T-cell (primary cell): ENCODE data around the gene APIP. TPM values are rescaled to one million over a fixed set of nuclear protein-coding genes. Genes with fewer than 3 reads are reported as not detected.

ENCODE experiments used
- ATAC-seq, 4 experiments: fragments of 200-7000 bp in 3 of 4; fragments of 150-1000 bp in 1 of 4; cut with Tn5 transposase; replicated peaks in 1 of 4; 1 replicate in 3 of 4; 2 replicates in 1 of 4; pipeline ENCODE4 v1.10.0; 2021; ENCODE audit warnings: moderate library complexity in 3 of 4, mild to moderate bottlenecking in 2 of 4, moderate number of reproducible peaks in 1 of 4
- CTCF ChIA-PET, 2 donors: fragments of 300-600 bp; sonication (Branson Sonifier 250); formaldehyde crosslinking; loops; one replicate each; lab custom pipeline; 2022; ENCODE audit warnings: antibody characterized with exemption in 2 of 2; lab: Charles Lee
- POLR2A ChIA-PET, 2 donors: fragments of 300-600 bp; sonication (Branson Sonifier 250); formaldehyde crosslinking; loops; one replicate each; lab custom pipeline; 2022; ENCODE audit warnings: antibody characterized with exemption in 2 of 2; lab: Charles Lee
- DNase-seq, 35 experiments: peaks; one replicate each; pipeline versions ENCODE4 v3.0.0 to v3.0.0-alpha.2; 2013 to 2023
- H3K27ac ChIP-seq: one replicate; pipeline ENCODE4 v1.5.1; 2013; ENCODE audit warnings: low read length
- H3K27me3 ChIP-seq, 2 experiments: replicated peaks in 1 of 2; 1 replicate in 1 of 2; 2 replicates in 1 of 2; pipeline versions ENCODE4 v1.6.1 to v1.7.0; 2013; ENCODE audit warnings: low read length in 1 of 2, mixed read lengths in 1 of 2; ENCODE audit not compliant: control insufficient read depth in 2 of 2, insufficient read depth in 2 of 2; ENCODE audit errors: extremely low read depth in 1 of 2
- H3K36me3 ChIP-seq, 2 donors: 1 replicate in 1 of 2; 2 replicates in 1 of 2; pipeline versions ENCODE4 v1.6.1 to v1.7.0; 2013; ENCODE audit warnings: low read length in 1 of 2; ENCODE audit not compliant: control insufficient read depth in 2 of 2, insufficient read depth in 1 of 2; ENCODE audit errors: extremely low read depth in 1 of 2
- H3K4me1 ChIP-seq, 2 experiments: 1 replicate in 1 of 2; 2 replicates in 1 of 2; pipeline versions ENCODE4 v1.6.1 to v1.7.0; 2013; ENCODE audit warnings: low read length in 2 of 2, mixed read lengths in 1 of 2; ENCODE audit not compliant: insufficient read depth in 2 of 2, control insufficient read depth in 1 of 2; ENCODE audit errors: extremely low read depth in 1 of 2
- H3K4me3 ChIP-seq, 2 donors: 1 replicate in 1 of 2; 2 replicates in 1 of 2; pipeline versions ENCODE4 v1.5.1 to v1.7.0; 2013; ENCODE audit warnings: mild to moderate bottlenecking in 2 of 2, low read length in 1 of 2, moderate library complexity in 1 of 2; ENCODE audit not compliant: control insufficient read depth in 1 of 2; ENCODE audit errors: extremely low read depth in 1 of 2
- H3K9me3 ChIP-seq: 2 replicates; pipeline ENCODE4 v1.7.0; 2013
- H3K27ac Mint-ChIP-seq, 2 donors: one replicate each; pipeline ENCODE4 v1.8.0; 2020 to 2021; ENCODE audit warnings: mild to moderate bottlenecking in 2 of 2, mixed read lengths in 2 of 2
- H3K27me3 Mint-ChIP-seq, 2 donors: one replicate each; pipeline ENCODE4 v1.8.0; 2021 to 2022; ENCODE audit warnings: mixed read lengths in 2 of 2
- H3K36me3 Mint-ChIP-seq: one replicate; pipeline ENCODE4 v1.8.0; 2021; ENCODE audit warnings: mixed read lengths
- H3K4me1 Mint-ChIP-seq, 3 donors: one replicate each; pipeline ENCODE4 v1.8.0; 2020 to 2022; ENCODE audit warnings: mixed read lengths in 3 of 3, mild to moderate bottlenecking in 1 of 3
- H3K4me3 Mint-ChIP-seq, 3 donors: one replicate each; pipeline ENCODE4 v1.8.0; 2020 to 2022; ENCODE audit warnings: mild to moderate bottlenecking in 3 of 3, mixed read lengths in 3 of 3, moderate library complexity in 3 of 3
- H3K9me3 Mint-ChIP-seq, 3 donors: one replicate each; pipeline ENCODE4 v1.8.0; 2020 to 2022; ENCODE audit warnings: mixed read lengths in 3 of 3
- WGBS: methylation state at CpG from one replicate; pipeline ENCODE4 v1.1.5; 2013; ENCODE audit warnings: missing lambda C conversion rate; ENCODE audit not compliant: insufficient coverage; 5-methylcytosine and 5-hydroxymethylcytosine counted together
- total RNA-seq, 35 experiments: library from RNA in 6 of 35; stranded (reverse) in 6 of 35; fragments of 120-200 nt in 1 of 35; gene quantifications; one replicate each; pipeline versions ENCODE4 v1.2.1 to v1.2.4 and lab custom pipeline; 2013 to 2026

APIP gene
- total RNA-seq, 5 donors from 2014 or later (not counting 1 experiment from before 2014, with no cell fraction given): 9.4 to 15.7 (median 15.6) TPM

DNA sequence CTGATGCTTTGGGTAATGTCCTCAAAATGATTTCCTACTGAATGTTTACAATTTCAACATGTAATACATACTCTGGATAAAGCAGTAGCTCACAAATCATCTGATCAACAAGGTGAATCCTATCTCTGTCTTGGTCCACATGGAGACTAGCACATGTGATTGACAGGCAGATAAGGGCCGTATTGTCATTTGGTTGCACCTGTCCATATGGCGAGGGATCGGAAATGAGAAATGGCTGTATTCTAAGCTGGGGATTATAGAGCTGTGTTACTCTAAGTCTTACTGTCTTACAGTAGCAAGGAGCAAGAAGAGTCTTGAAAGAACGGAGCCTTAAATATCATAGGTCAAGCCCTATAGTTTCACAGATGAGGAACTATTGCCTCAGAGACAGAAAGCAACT is 55.7 kb downstream of the APIP start:
- Histone ChIP-seq H3K4me3 (no peak overlapping the region), H3K27me3 (no peaks in the 10 kb centered on the region), H3K9me3 (no peaks in the 10 kb centered on the region), H3K36me3 (no peaks in the 10 kb centered on the region), H3K4me1 (no peaks in the 10 kb centered on the region), H3K27ac (no peak overlapping the region)
- Mint-ChIP-seq H3K36me3 (peaks cover 5% of the 10 kb centered on the region), H3K9me3 (no peaks in the 10 kb centered on the region), H3K27ac (no peak overlapping the region), H3K4me1 (no peaks in the 10 kb centered on the region), H3K27me3 (no peaks in the 10 kb centered on the region), H3K4me3 (no peak overlapping the region)
- ChIA-PET CTCF (interaction anchor here in 1 of 2 donors (0.6 kb wide), 1 partner anchor 902 kb away, joined by 5 read pairs; no protein-coding TSS in a partner anchor), POLR2A (no interaction called here)
- no CpG with 5 or more reads among the region's 4 CpGs for WGBS
- no peak for ATAC-seq
- DNase-seq: no peak

DNA sequence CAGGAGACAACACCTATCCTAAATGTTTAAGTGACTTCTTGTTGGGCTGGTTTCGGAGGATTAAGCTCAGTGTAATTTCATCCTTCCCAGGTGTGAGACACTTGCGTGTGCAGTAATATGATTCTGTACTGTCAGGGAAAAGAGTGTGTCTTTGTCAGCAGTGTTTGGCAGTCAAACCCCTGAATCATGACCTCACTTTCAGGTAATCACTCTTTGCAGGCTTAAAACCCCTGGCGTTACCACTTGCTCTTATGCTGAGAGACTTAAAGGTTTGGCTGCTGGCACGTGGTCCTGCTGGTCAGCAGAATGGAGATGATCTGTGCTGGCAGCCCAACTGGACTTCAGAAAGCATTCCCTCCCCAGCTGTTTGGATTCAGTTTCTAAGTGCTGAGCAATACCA is 56.1 kb downstream of the APIP start:
- Histone ChIP-seq H3K4me3 (no peak overlapping the region), H3K9me3 (no peaks in the 10 kb centered on the region), H3K36me3 (no peaks in the 10 kb centered on the region), H3K27me3 (no peaks in the 10 kb centered on the region), H3K4me1 (no peaks in the 10 kb centered on the region), H3K27ac (no peak overlapping the region)
- CTCF ChIA-PET: interaction anchor here in 1 of 2 donors (0.6 kb wide), 1 partner anchor 902 kb away, joined by 5 read pairs; no protein-coding TSS in a partner anchor
- no peaks in the 10 kb centered on the region for H3K27me3 Mint-ChIP-seq
- peaks cover 5% of the 10 kb centered on the region for H3K36me3 Mint-ChIP-seq
- no peaks in the 10 kb centered on the region for H3K9me3 Mint-ChIP-seq
- no peak overlapping the region for H3K4me3 Mint-ChIP-seq
- DNase-seq (no peak), ATAC-seq (no peak)
- no peak overlapping the region for H3K27ac Mint-ChIP-seq
- 82% methylated on average over 2 of the region's 4 CpGs for WGBS
- POLR2A ChIA-PET: no interaction called here
- H3K4me1 Mint-ChIP-seq: no peaks in the 10 kb centered on the region

GRCh38 chr11:34859496-34859895 is 56.7 kb downstream of the APIP start:
- H3K27me3 ChIP-seq: no peaks in the 10 kb centered on the region
- H3K4me1 Mint-ChIP-seq: no peaks in the 10 kb centered on the region
- no peaks in the 10 kb centered on the region for H3K9me3 Mint-ChIP-seq
- H3K36me3 Mint-ChIP-seq: peaks cover 4% of the 10 kb centered on the region
- H3K27ac ChIP-seq: no peak overlapping the region
- H3K4me3 ChIP-seq: no peak overlapping the region
- ChIA-PET CTCF (no interaction called here), POLR2A (no interaction called here)
- H3K27ac Mint-ChIP-seq: no peak overlapping the region
- DNase-seq (no peak), ATAC-seq (no peak)
- no peaks in the 10 kb centered on the region for H3K4me1 ChIP-seq
- no peak overlapping the region for H3K4me3 Mint-ChIP-seq
- no peaks in the 10 kb centered on the region for H3K36me3 ChIP-seq
- no CpG with 5 or more reads among the region's 2 CpGs for WGBS
- no peaks in the 10 kb centered on the region for H3K27me3 Mint-ChIP-seq
- H3K9me3 ChIP-seq: no peaks in the 10 kb centered on the region

GRCh38 chr11:34857463-34857862 is 58.7 kb downstream of the APIP start:
- ATAC-seq (no peak), DNase-seq (no peak)
- no peaks in the 10 kb centered on the region for H3K36me3 ChIP-seq
- ChIA-PET POLR2A (no interaction called here), CTCF (no interaction called here)
- H3K9me3 Mint-ChIP-seq: no peaks in the 10 kb centered on the region
- no peaks in the 10 kb centered on the region for H3K4me1 Mint-ChIP-seq
- H3K36me3 Mint-ChIP-seq: peaks cover 2% of the 10 kb centered on the region
- H3K27me3 Mint-ChIP-seq: peaks cover 2 to 4% of the 10 kb centered on the region in 2 donors
- no peak overlapping the region for H3K4me3 ChIP-seq
- no peak overlapping the region for H3K27ac Mint-ChIP-seq
- no peak overlapping the region for H3K4me3 Mint-ChIP-seq
- no peaks in the 10 kb centered on the region for H3K4me1 ChIP-seq
- no CpG with 5 or more reads among the region's 2 CpGs for WGBS
- H3K27ac ChIP-seq: no peak overlapping the region
- no peaks in the 10 kb centered on the region for H3K27me3 ChIP-seq
- no peaks in the 10 kb centered on the region for H3K9me3 ChIP-seq

- Mint-ChIP-seq H3K9me3 (no peaks in the 10 kb centered on the region), H3K27me3 (peaks cover 2 to 9% of the 10 kb centered on the region in 2 donors), H3K27ac (no peak overlapping the region), H3K4me3 (no peak overlapping the region), H3K4me1 (no peaks in the 10 kb centered on the region), H3K36me3 (peaks cover 2% of the 10 kb centered on the region)
- WGBS: no CpG with 5 or more reads among the region's 1 CpG
- CTCF ChIA-PET: interaction anchor here in 1 of 2 donors (0.5 kb wide), 1 partner anchor 586 kb away, joined by 4 read pairs; no protein-coding TSS in a partner anchor
- no peak for DNase-seq
- Histone ChIP-seq H3K4me1 (no peaks in the 10 kb centered on the region), H3K36me3 (no peaks in the 10 kb centered on the region), H3K27me3 (no peaks in the 10 kb centered on the region), H3K27ac (no peak overlapping the region), H3K9me3 (no peaks in the 10 kb centered on the region), H3K4me3 (no peak overlapping the region)
- POLR2A ChIA-PET: no interaction called here
- no peak for ATAC-seq
Measured at GRCh38 chr11:34856251-34856650, 59.9 kb downstream of the APIP start.

- DNase-seq (no peak), ATAC-seq (no peak)
- Mint-ChIP-seq H3K4me1 (no peaks in the 10 kb centered on the region), H3K9me3 (no peaks in the 10 kb centered on the region), H3K36me3 (peaks cover 2% of the 10 kb centered on the region), H3K27me3 (peaks cover 2 to 9% of the 10 kb centered on the region in 2 donors), H3K27ac (no peak overlapping the region), H3K4me3 (no peak overlapping the region)
- ChIA-PET POLR2A (no interaction called here), CTCF (interaction anchor here in 1 of 2 donors (0.5 kb wide), 1 partner anchor 586 kb away, joined by 4 read pairs; no protein-coding TSS in a partner anchor)
- H3K4me1 ChIP-seq: no peaks in the 10 kb centered on the region
- H3K36me3 ChIP-seq: no peaks in the 10 kb centered on the region
- no peak overlapping the region for H3K4me3 ChIP-seq
- H3K27ac ChIP-seq: no peak overlapping the region
- H3K9me3 ChIP-seq: no peaks in the 10 kb centered on the region
- WGBS: no CpG with 5 or more reads among the region's 3 CpGs
- no peaks in the 10 kb centered on the region for H3K27me3 ChIP-seq
Measured at GRCh38 chr11:34855754-34856095, 60.5 kb downstream of the APIP start.
